Memory B cell (primary cell): ENCODE data around the gene GLRA3.
A peak's percentile ranks its signal among the peaks of the same experiment; 100 is the strongest.

Experiments
- ATAC-seq: fragments of 150-1000 bp; cut with Tn5 transposase; 2 replicates; pipeline ENCODE4 v1.10.0; 2021; ENCODE audit warnings: low read depth, mild to moderate bottlenecking, moderate library complexity
- DNase-seq, 2 donors: peaks; one replicate each; pipeline ENCODE4 v3.0.0; 2022; ENCODE audit warnings: low spot score in 2 of 2
- H3K27ac Mint-ChIP-seq: one replicate; pipeline ENCODE4 v1.8.0; 2022; ENCODE audit warnings: mild to moderate bottlenecking, moderate library complexity, mixed read lengths
- H3K27me3 Mint-ChIP-seq: one replicate; pipeline ENCODE4 v1.8.0; 2022; ENCODE audit warnings: mixed read lengths
- H3K36me3 Mint-ChIP-seq: one replicate; pipeline ENCODE4 v1.8.0; 2022; ENCODE audit warnings: mild to moderate bottlenecking, mixed read lengths
- H3K4me1 Mint-ChIP-seq: one replicate; pipeline ENCODE4 v1.8.0; 2022; ENCODE audit warnings: mixed read lengths
- H3K4me3 Mint-ChIP-seq: one replicate; pipeline ENCODE4 v1.8.0; 2022; ENCODE audit warnings: mild to moderate bottlenecking, moderate library complexity, mixed read lengths
- H3K9me3 Mint-ChIP-seq: one replicate; pipeline ENCODE4 v1.8.0; 2022; ENCODE audit warnings: mixed read lengths

GLRA3 gene

GRCh38 chr4:174600391-174600790 lies 228.7 kb downstream of the GLRA3 start:
- no peaks in the 10 kb centered on the region for H3K36me3 Mint-ChIP-seq
- no peak overlapping the region for H3K4me3 Mint-ChIP-seq
- H3K27me3 Mint-ChIP-seq, result no peaks in the 10 kb centered on the region
- no peaks in the 10 kb centered on the region for H3K4me1 Mint-ChIP-seq
- ATAC-seq, result no peak
- no peak overlapping the region for H3K27ac Mint-ChIP-seq
- no peaks in the 10 kb centered on the region for H3K9me3 Mint-ChIP-seq
- no peak for DNase-seq

GRCh38 chr4:174598800-174599199 lies 230.2 kb downstream of the GLRA3 start:
- no peaks in the 10 kb centered on the region for H3K9me3 Mint-ChIP-seq
- ATAC-seq, result no peak
- H3K4me1 Mint-ChIP-seq, result no peaks in the 10 kb centered on the region
- no peak overlapping the region for H3K4me3 Mint-ChIP-seq
- H3K27ac Mint-ChIP-seq, result no peak overlapping the region
- H3K36me3 Mint-ChIP-seq, result no peaks in the 10 kb centered on the region
- H3K27me3 Mint-ChIP-seq, result no peaks in the 10 kb centered on the region
- no peak for DNase-seq

GRCh38 chr4:174596513-174596912 lies 232.5 kb downstream of the GLRA3 start:
- Mint-ChIP-seq H3K4me3 (no peak overlapping the region), H3K36me3 (no peaks in the 10 kb centered on the region), H3K9me3 (peaks cover 2% of the 10 kb centered on the region), H3K27me3 (no peaks in the 10 kb centered on the region), H3K4me1 (no peaks in the 10 kb centered on the region), H3K27ac (no peak overlapping the region)
- DNase-seq (no peak), ATAC-seq (no peak)

- Mint-ChIP-seq H3K36me3 (no peaks in the 10 kb centered on the region), H3K4me1 (peaks cover 5% of the 10 kb centered on the region), H3K27me3 (no peaks in the 10 kb centered on the region), H3K9me3 (peaks cover 3% of the 10 kb centered on the region), H3K27ac (no peak overlapping the region), H3K4me3 (no peak overlapping the region)
- DNase-seq (no peak), ATAC-seq (no peak)
Measured at GRCh38 chr4:174595141-174595929, 233.7 kb downstream of the GLRA3 start.

GRCh38 chr4:174593701-174594100 lies 235.3 kb downstream of the GLRA3 start:
- Mint-ChIP-seq H3K27ac (no peak overlapping the region), H3K4me3 (no peak overlapping the region), H3K4me1 (peaks cover 5% of the 10 kb centered on the region), H3K9me3 (peaks cover 5% of the 10 kb centered on the region), H3K36me3 (no peaks in the 10 kb centered on the region), H3K27me3 (no peaks in the 10 kb centered on the region)
- no peak for DNase-seq
- ATAC-seq, result no peak

GRCh38 chr4:174592985-174593335 lies 236.1 kb downstream of the GLRA3 start:
- Mint-ChIP-seq H3K27ac (no peak overlapping the region), H3K4me3 (no peak overlapping the region), H3K27me3 (no peaks in the 10 kb centered on the region), H3K36me3 (no peaks in the 10 kb centered on the region), H3K4me1 (peaks cover 5% of the 10 kb centered on the region), H3K9me3 (peaks cover 5% of the 10 kb centered on the region)
- ATAC-seq, result no peak
- no peak for DNase-seq

- ATAC-seq (no peak), DNase-seq (no peak)
- H3K4me1 Mint-ChIP-seq, result peaks cover 5% of the 10 kb centered on the region
- no peaks in the 10 kb centered on the region for H3K36me3 Mint-ChIP-seq
- no peaks in the 10 kb centered on the region for H3K27me3 Mint-ChIP-seq
- H3K9me3 Mint-ChIP-seq, result peaks cover 5% of the 10 kb centered on the region
- no peak overlapping the region for H3K4me3 Mint-ChIP-seq
- H3K27ac Mint-ChIP-seq, result no peak overlapping the region
Measured at GRCh38 chr4:174592256-174592984, 236.6 kb downstream of the GLRA3 start.

GRCh38 chr4:174591243-174592021 lies 237.6 kb downstream of the GLRA3 start:
- peaks cover 5% of the 10 kb centered on the region for H3K4me1 Mint-ChIP-seq
- peaks cover 5% of the 10 kb centered on the region for H3K9me3 Mint-ChIP-seq
- DNase-seq (no peak), ATAC-seq (peak; percentile 93)
- H3K36me3 Mint-ChIP-seq, result no peaks in the 10 kb centered on the region
- H3K27ac Mint-ChIP-seq, result no peak overlapping the region
- H3K27me3 Mint-ChIP-seq, result no peaks in the 10 kb centered on the region
- no peak overlapping the region for H3K4me3 Mint-ChIP-seq

- peaks cover 5% of the 10 kb centered on the region for H3K4me1 Mint-ChIP-seq
Measured at GRCh38 chr4:174590336-174590735, 238.7 kb downstream of the GLRA3 start.

More at GRCh38 chr4:174590336-174590735, 238.7 kb downstream of the GLRA3 start:
- H3K9me3 Mint-ChIP-seq, result peaks cover 5% of the 10 kb centered on the region
- no peak overlapping the region for H3K4me3 Mint-ChIP-seq
- H3K27me3 Mint-ChIP-seq, result no peaks in the 10 kb centered on the region
- DNase-seq (no peak), ATAC-seq (no peak)
- no peaks in the 10 kb centered on the region for H3K36me3 Mint-ChIP-seq
- H3K27ac Mint-ChIP-seq, result no peak overlapping the region
